Measurements from ENCODE around the gene TMEM150C. TPM values are rescaled to one million over a fixed set of nuclear protein-coding genes. Genes with fewer than 3 reads are reported as not detected.

The TMEM150C gene
- total and polyA plus RNA-seq, 2 of the 4 experiments (the other 2 are of a cell fraction), result 0.10 to 0.36 TPM

- ChIA-PET CTCF (no interaction called here), POLR2A (ENCODE audit: unreplicated experiment) (no interaction called here)
- H3K4me1 ChIP-seq (ENCODE audit: control insufficient read depth, insufficient read depth, low read length), result no peaks in the 10 kb centered on the region
- in situ Hi-C loops (cut with MboI; ENCODE audit: low sequenced_read_pairs), result no loop called here
- intact Hi-C loops (cut with micrococcal nuclease), result no loop called here
- H2BK5ac ChIP-seq (ENCODE audit: low read depth, low read length, poor library complexity, severe bottlenecking), result no peak overlapping the region
- DNase-seq, result no peak
- no peaks in the 10 kb centered on the region for H3K9me1 ChIP-seq (ENCODE audit: insufficient read depth, low read length)
- peaks cover 6% of the 10 kb centered on the region for H3K27me3 ChIP-seq (ENCODE audit: control insufficient read depth, insufficient read depth, low read length)
- no peak overlapping the region for H4K91ac ChIP-seq (ENCODE audit: insufficient read depth, low read depth, low read length)
- no peak overlapping the region for H4K8ac ChIP-seq (ENCODE audit: low read depth in 2 of 2, low read length in 2 of 2)
- no peaks in the 10 kb centered on the region for H4K20me1 ChIP-seq (ENCODE audit: insufficient read depth, low read length)
- dilution Hi-C loops (cut with HindIII; ENCODE audit: low sequenced_read_pairs, unreplicated experiment), result no loop called here
- no peak overlapping the region for H3K4me3 ChIP-seq (ENCODE audit: insufficient read depth, low read depth, low read length)
- no peak overlapping the region for H2BK120ac ChIP-seq (ENCODE audit: low read depth, low read length)
- H3K14ac ChIP-seq (replicated peaks; ENCODE audit: low read depth, low read length), result no peak overlapping the region
- H2AK5ac ChIP-seq (ENCODE audit: low read depth, low read length), result no peak overlapping the region
- BruUV-seq (replicated peaks), result no TSS peak
- no peak overlapping the region for H3K9ac ChIP-seq (ENCODE audit: low read depth, low read length)
- H3K9me3 ChIP-seq (ENCODE audit: control insufficient read depth, insufficient read depth, low read length), result no peaks in the 10 kb centered on the region
- no peak overlapping the region for H2BK15ac ChIP-seq (ENCODE audit: low read depth, low read length)
- H3K79me1 ChIP-seq (ENCODE audit: low read depth in 1 of 2, low read length in 2 of 2), result no peaks in the 10 kb centered on the region
- no peak overlapping the region for H2AFZ ChIP-seq (replicated peaks; ENCODE audit: low read length, poor library complexity)
- TF ChIP-seq MAZ (IDR thresholded peaks at IDR 0.05; ENCODE audit: borderline replicate concordance, low read depth, low read length), result no peak
- TF ChIP-seq ELK1 (IDR thresholded peaks at IDR 0.05; ENCODE audit: borderline replicate concordance, low read depth, low read length), result no peak
- TF ChIP-seq, protein P1, sequence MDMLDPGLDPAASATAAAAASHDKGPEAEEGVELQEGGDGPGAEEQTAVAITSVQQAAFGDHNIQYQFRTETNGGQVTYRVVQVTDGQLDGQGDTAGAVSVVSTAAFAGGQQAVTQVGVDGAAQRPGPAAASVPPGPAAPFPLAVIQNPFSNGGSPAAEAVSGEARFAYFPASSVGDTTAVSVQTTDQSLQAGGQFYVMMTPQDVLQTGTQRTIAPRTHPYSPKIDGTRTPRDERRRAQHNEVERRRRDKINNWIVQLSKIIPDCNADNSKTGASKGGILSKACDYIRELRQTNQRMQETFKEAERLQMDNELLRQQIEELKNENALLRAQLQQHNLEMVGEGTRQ (IDR thresholded peaks at IDR 0.05; ENCODE audit: low read depth, low read length), result no peak
- no peak for TF ChIP-seq MAFK (IDR thresholded peaks at IDR 0.05; ENCODE audit: low read depth, low read length)
- no peak for TF ChIP-seq BHLHE40 (IDR thresholded peaks at IDR 0.05; ENCODE audit: low read depth, low read length)
- no peak for TF ChIP-seq CHD1 (IDR thresholded peaks at IDR 0.05; ENCODE audit: low read depth, low read length)
- no peak for TF ChIP-seq POLR2A (IDR thresholded peaks at IDR 0.05; ENCODE audit: low read depth, low read length)
- no peak for TF ChIP-seq SMC3 (IDR thresholded peaks at IDR 0.05; ENCODE audit: low read depth, low read length)
- no peak for TF ChIP-seq CEBPB (IDR thresholded peaks at IDR 0.05; ENCODE audit: low read depth, low read length)
- TF ChIP-seq RAD21 (IDR thresholded peaks at IDR 0.05; ENCODE audit: low read length), result no peak
- TF ChIP-seq FOS (IDR thresholded peaks at IDR 0.05; ENCODE audit: low read depth, low read length), result no peak
- TF ChIP-seq NFE2L2 (IDR thresholded peaks at IDR 0.05; ENCODE audit: low read depth, low read length), result no peak
- no peak for TF ChIP-seq RCOR1 (IDR thresholded peaks at IDR 0.05; ENCODE audit: insufficient replicate concordance, low read length)
- TF ChIP-seq MXI1 (IDR thresholded peaks at IDR 0.05; ENCODE audit: borderline replicate concordance, low read depth, low read length), result no peak
- TF ChIP-seq, protein P2, sequence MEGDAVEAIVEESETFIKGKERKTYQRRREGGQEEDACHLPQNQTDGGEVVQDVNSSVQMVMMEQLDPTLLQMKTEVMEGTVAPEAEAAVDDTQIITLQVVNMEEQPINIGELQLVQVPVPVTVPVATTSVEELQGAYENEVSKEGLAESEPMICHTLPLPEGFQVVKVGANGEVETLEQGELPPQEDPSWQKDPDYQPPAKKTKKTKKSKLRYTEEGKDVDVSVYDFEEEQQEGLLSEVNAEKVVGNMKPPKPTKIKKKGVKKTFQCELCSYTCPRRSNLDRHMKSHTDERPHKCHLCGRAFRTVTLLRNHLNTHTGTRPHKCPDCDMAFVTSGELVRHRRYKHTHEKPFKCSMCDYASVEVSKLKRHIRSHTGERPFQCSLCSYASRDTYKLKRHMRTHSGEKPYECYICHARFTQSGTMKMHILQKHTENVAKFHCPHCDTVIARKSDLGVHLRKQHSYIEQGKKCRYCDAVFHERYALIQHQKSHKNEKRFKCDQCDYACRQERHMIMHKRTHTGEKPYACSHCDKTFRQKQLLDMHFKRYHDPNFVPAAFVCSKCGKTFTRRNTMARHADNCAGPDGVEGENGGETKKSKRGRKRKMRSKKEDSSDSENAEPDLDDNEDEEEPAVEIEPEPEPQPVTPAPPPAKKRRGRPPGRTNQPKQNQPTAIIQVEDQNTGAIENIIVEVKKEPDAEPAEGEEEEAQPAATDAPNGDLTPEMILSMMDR (conservative IDR thresholded peaks at IDR 0.05; ENCODE audit: low read depth, low read length), result no peak
- no peak for TF ChIP-seq RFX5 (IDR thresholded peaks at IDR 0.05; ENCODE audit: low read depth, low read length)
- no CpG with 5 or more reads among the region's 3 CpGs for WGBS, 2 experiments (ENCODE audit: extremely low coverage in 2 of 2, insufficient read length in 1 of 2)
- no peak overlapping the region for H2BK20ac ChIP-seq (ENCODE audit: low read depth, low read length)
- H4K5ac ChIP-seq (ENCODE audit: low read depth, low read length), result no peak overlapping the region
- H3K4me2 ChIP-seq (ENCODE audit: low read depth, low read length), result peak overlapping the region; percentile 42; the same call in 1 of the 2 replicates
- no peak for ATAC-seq (ENCODE audit: low read depth)
- no peak overlapping the region for H3K56ac ChIP-seq (ENCODE audit: extremely low read depth, insufficient read depth, low read length)
- H2AK9ac ChIP-seq (replicated peaks; ENCODE audit: low read depth, low read length, poor library complexity), result no peak overlapping the region
- H3K36me3 ChIP-seq (ENCODE audit: control insufficient read depth, insufficient read depth, low read length), result no peaks in the 10 kb centered on the region
- H3K4ac ChIP-seq (ENCODE audit: low read depth, low read length), result no peak overlapping the region
- no peak overlapping the region for H3K18ac ChIP-seq (ENCODE audit: low read depth, low read length)
- H3K27ac ChIP-seq (ENCODE audit: insufficient read depth, low read length), result no peak overlapping the region
- H3K23ac ChIP-seq (ENCODE audit: low read depth, low read length), result no peak overlapping the region
These were observed 19.1 kb downstream of the TMEM150C start for GRCh38 chr4:82542642-82543041.
